Measurements from ENCODE around the gene CCDC159.

CCDC159 gene

DNA sequence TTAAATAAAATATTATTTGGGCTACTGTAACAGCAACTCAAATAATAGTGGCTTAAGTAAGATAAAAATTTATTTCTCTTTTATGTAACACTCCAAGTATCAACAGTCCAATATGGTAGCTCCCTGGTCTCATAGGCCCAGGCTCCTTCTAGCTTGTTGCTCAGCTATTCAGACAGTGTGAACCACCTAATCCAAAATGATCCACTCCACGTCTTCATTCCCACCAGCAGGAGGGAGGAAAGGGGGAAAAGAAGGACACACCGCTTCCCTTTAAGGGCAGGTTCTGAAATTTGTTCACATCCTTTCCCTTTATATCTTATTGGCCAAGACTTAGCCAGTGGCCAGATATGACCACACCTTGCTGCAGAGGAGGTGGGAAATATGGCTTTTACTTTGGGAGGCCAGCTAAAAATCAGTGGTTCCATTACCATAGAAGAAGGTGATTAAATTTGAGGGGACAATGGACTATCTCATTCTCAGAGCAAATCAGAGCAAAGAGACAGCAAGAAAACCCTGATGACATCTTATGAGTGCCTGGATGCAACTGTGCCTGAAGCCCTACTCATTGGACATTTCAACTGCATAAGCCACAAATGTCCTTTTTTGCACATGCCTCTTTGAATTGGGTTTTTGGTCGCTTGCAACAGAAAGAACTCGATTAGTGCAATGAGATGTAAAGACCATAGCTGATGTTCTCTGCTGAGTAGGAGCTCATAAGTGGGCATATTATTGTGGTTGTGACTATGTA is 44.8 kb downstream of the CCDC159 start:
- no peak overlapping the region for H3K27ac ChIP-seq
- TF ChIP-seq, protein P1, sequence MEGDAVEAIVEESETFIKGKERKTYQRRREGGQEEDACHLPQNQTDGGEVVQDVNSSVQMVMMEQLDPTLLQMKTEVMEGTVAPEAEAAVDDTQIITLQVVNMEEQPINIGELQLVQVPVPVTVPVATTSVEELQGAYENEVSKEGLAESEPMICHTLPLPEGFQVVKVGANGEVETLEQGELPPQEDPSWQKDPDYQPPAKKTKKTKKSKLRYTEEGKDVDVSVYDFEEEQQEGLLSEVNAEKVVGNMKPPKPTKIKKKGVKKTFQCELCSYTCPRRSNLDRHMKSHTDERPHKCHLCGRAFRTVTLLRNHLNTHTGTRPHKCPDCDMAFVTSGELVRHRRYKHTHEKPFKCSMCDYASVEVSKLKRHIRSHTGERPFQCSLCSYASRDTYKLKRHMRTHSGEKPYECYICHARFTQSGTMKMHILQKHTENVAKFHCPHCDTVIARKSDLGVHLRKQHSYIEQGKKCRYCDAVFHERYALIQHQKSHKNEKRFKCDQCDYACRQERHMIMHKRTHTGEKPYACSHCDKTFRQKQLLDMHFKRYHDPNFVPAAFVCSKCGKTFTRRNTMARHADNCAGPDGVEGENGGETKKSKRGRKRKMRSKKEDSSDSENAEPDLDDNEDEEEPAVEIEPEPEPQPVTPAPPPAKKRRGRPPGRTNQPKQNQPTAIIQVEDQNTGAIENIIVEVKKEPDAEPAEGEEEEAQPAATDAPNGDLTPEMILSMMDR (conservative IDR thresholded peaks at IDR 0.05): no peak

DNA sequence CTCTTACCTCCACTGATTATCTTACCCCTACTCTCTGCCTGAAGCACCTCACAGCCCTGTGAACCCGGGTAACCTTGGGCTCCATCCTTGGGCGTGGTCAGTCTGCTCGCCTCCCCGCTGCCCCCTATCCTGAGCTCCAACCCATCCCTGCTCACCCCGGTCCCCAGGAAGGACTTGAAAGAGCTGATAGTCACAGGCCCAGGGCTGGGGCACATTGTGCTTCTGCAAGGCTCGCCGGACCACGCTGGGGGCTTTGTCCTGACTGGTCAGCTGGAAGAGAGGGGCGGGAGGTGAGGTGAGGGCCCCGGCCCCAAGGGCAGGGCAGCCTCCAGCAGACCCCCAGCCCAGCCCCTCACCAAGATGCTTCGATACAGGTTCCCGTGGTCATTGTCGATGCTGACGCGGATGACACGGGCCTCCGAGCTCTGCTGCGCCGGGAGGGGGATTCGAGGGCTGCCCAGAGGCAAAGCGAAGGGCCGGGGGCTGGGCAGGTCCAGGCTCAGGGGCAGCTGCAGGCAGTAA is 50.8 kb downstream of the CCDC159 start:
- TF ChIP-seq, protein P1 (conservative IDR thresholded peaks at IDR 0.05): no peak
- H3K27ac ChIP-seq: no peak overlapping the region

DNA sequence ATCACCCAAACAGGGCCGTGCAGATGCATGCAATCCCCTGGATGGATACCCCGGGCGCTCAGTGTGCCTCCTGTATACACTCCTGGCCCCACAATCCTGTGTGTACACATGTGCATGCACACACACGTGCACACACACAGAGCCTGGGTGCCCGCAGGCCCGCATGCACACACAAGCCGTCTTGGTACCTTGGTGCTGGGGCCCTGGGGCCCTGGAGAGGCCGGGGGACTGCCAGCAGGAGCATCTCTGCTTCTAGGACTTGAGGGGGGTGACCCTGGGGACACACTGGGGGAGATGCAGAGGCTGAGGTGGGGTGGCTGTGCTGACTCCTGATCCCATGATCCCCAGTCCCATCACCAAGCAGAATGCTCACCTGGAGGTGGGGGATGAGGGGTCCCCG is 53.3 kb downstream of the CCDC159 start:
- H3K27ac ChIP-seq: no peak overlapping the region
- TF ChIP-seq, protein P1 (conservative IDR thresholded peaks at IDR 0.05): no peak

DNA sequence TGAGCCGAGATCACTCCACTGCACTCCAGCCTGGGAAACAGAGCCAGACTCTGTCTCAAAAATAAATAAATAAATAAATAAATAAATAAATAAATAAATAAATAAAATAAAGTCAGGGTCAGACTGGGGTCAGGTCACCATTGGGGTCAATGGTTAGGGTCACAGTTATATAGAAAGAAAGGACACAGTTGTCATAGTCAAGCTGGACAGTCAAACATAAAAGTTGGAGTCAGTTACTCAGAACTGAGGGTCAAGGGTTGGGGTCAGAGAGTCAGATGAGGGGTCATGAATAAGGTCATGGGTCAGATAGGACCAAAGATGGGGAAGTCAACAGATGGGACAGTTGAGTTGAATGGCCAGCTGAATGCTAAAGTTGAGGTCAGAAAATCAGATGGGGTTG is 54.5 kb downstream of the CCDC159 start:
- H3K27ac ChIP-seq: no peak overlapping the region
- TF ChIP-seq, protein P1 (conservative IDR thresholded peaks at IDR 0.05): no peak

DNA sequence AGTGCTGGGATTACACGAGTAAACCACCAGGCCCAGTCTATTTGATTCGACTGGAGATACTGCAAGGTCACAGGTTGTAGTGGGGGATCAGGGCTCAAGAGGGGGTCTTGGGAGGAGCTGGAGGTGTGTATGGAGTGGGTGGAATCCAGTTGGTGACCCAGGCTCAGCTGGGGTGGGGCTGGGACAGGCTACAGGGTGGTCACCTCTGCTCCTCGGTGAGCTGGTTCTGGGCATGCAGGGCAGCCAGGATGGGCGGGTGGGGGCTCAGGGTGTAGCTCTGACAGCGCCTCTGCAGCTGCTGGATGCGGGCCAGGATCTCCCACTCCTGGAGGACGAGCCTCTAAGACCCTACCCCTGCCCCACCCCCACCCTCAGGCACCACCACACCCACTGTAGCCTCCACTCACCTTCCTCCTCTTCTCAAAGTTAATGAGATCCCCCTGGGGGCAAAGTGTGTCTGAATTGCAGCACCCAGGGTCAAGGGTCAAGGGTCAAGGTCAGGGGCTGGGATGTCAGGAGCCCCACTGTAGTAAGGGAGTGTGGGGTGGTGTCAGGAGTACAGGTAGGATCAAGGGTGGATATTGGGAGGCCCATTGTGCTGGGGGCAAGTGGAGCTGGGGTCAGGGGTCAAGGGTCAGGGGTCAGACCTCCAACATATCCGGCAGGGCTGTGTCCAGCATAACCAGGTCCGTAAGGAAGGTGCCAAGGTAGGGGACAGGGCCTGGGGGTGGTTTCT is 55.7 kb downstream of the CCDC159 start:
- TF ChIP-seq, protein P1 (conservative IDR thresholded peaks at IDR 0.05): no peak
- H3K27ac ChIP-seq: no peak overlapping the region
